Measurements from ENCODE around the gene DCUN1D2. TPM values are rescaled to one million over a fixed set of nuclear protein-coding genes. Genes with fewer than 3 reads are reported as not detected.
A peak's percentile ranks its signal among the peaks of the same experiment; 100 is the strongest.

Gene DCUN1D2
- total RNA-seq, 1 donor from 2014 or later: 17.0 TPM

GRCh38 chr13:113448885-113449692, 41.4 kb downstream of the DCUN1D2 start:
- DNase-seq (ENCODE audit: low spot score): no peak
- peaks cover 3% of the 10 kb centered on the region for H3K36me3 Mint-ChIP-seq (ENCODE audit: low read depth)
- H3K4me3 Mint-ChIP-seq (ENCODE audit: unreplicated experiment): no peak overlapping the region
- H3K4me1 Mint-ChIP-seq (ENCODE audit: low read depth): peaks cover 6% of the 10 kb centered on the region
- H3K9me3 Mint-ChIP-seq (ENCODE audit: low read depth): no peaks in the 10 kb centered on the region
- no peaks in the 10 kb centered on the region for H3K27me3 Mint-ChIP-seq (ENCODE audit: low read depth)
- H3K27ac Mint-ChIP-seq (ENCODE audit: unreplicated experiment): peak overlapping the region; percentile 8
- TF ChIP-seq CTCF (IDR thresholded peaks at IDR 0.05): no peak

- no peak for TF ChIP-seq CTCF (IDR thresholded peaks at IDR 0.05)
- no peaks in the 10 kb centered on the region for H3K27me3 Mint-ChIP-seq (ENCODE audit: low read depth)
- H3K9me3 Mint-ChIP-seq (ENCODE audit: low read depth): no peaks in the 10 kb centered on the region
- H3K27ac Mint-ChIP-seq (ENCODE audit: unreplicated experiment): peak overlapping the region; percentile 8
- H3K4me3 Mint-ChIP-seq (ENCODE audit: unreplicated experiment): no peak overlapping the region
- peaks cover 6% of the 10 kb centered on the region for H3K4me1 Mint-ChIP-seq (ENCODE audit: low read depth)
- H3K36me3 Mint-ChIP-seq (ENCODE audit: low read depth): peaks cover 3% of the 10 kb centered on the region
- DNase-seq (ENCODE audit: low spot score): no peak
Measured at GRCh38 chr13:113448545-113448884, 42.0 kb downstream of the DCUN1D2 start.

GRCh38 chr13:113447596-113447995, 42.9 kb downstream of the DCUN1D2 start:
- no peaks in the 10 kb centered on the region for H3K27me3 Mint-ChIP-seq (ENCODE audit: low read depth)
- H3K36me3 Mint-ChIP-seq (ENCODE audit: low read depth): peaks cover 7% of the 10 kb centered on the region
- H3K4me1 Mint-ChIP-seq (ENCODE audit: low read depth): peaks cover 6% of the 10 kb centered on the region
- H3K27ac Mint-ChIP-seq (ENCODE audit: unreplicated experiment): no peak overlapping the region
- DNase-seq (ENCODE audit: low spot score): no peak
- peaks cover 2% of the 10 kb centered on the region for H3K9me3 Mint-ChIP-seq (ENCODE audit: low read depth)
- H3K4me3 Mint-ChIP-seq (ENCODE audit: unreplicated experiment): no peak overlapping the region
- no peak for TF ChIP-seq CTCF (IDR thresholded peaks at IDR 0.05)

GRCh38 chr13:113446488-113446854, 44.0 kb downstream of the DCUN1D2 start:
- DNase-seq (ENCODE audit: low spot score): no peak
- no peak for TF ChIP-seq CTCF (IDR thresholded peaks at IDR 0.05)
- Mint-ChIP-seq H3K9me3 (ENCODE audit: low read depth) (peaks cover 4% of the 10 kb centered on the region), H3K36me3 (ENCODE audit: low read depth) (peaks cover 15% of the 10 kb centered on the region), H3K27me3 (ENCODE audit: low read depth) (no peaks in the 10 kb centered on the region), H3K27ac (ENCODE audit: unreplicated experiment) (no peak overlapping the region), H3K4me1 (ENCODE audit: low read depth) (peaks cover 6% of the 10 kb centered on the region), H3K4me3 (ENCODE audit: unreplicated experiment) (no peak overlapping the region)

GRCh38 chr13:113445791-113446487, 44.6 kb downstream of the DCUN1D2 start:
- DNase-seq (ENCODE audit: low spot score): no peak
- Mint-ChIP-seq H3K4me1 (ENCODE audit: low read depth) (peaks cover 6% of the 10 kb centered on the region), H3K36me3 (ENCODE audit: low read depth) (peaks cover 19% of the 10 kb centered on the region), H3K27me3 (ENCODE audit: low read depth) (no peaks in the 10 kb centered on the region), H3K27ac (ENCODE audit: unreplicated experiment) (no peak overlapping the region), H3K4me3 (ENCODE audit: unreplicated experiment) (no peak overlapping the region), H3K9me3 (ENCODE audit: low read depth) (peaks cover 4% of the 10 kb centered on the region)
- TF ChIP-seq CTCF (IDR thresholded peaks at IDR 0.05): no peak

All from chondrocyte (in vitro differentiated cells).